Pancreas (tissue), 10 donors: ENCODE results near the gene KIF5A. TPM values are rescaled to one million over a fixed set of nuclear protein-coding genes. Genes with fewer than 3 reads are reported as not detected.

Experiments used
- ATAC-seq, 4 donors: fragments of 200-7000 bp; cut with Tn5 transposase; one replicate each; pipeline versions ENCODE4 v1.8.0 to v1.9.1; 2020; ENCODE audit warnings: mild to moderate bottlenecking in 4 of 4, moderate library complexity in 4 of 4
- DNase-seq, 6 donors: peaks; one replicate each; pipeline ENCODE4 v3.0.0-alpha.2; 2020
- FAIRE-seq: peaks from 2 replicates; lab custom pipeline; 2012; peaks lifted over from hg19 to GRCh38; lab: Jason Lieb, UNC
- H3K27ac ChIP-seq, 4 donors: fragments of 200-600 bp; sonication (generic); 1 replicate in 3 of 4; 2 replicates in 1 of 4; pipeline versions ENCODE4 v1.5.0 to v1.8.0; 2020
- H3K27me3 ChIP-seq, 4 donors: fragments of 200-600 bp; one replicate each; pipeline ENCODE4 v1.8.0; 2021
- H3K36me3 ChIP-seq, 3 donors: fragments of 200-600 bp; sonication (generic) in 1 of 3; one replicate each; pipeline versions ENCODE4 v1.5.0 to v1.8.0; 2020 to 2021
- H3K4me1 ChIP-seq, 3 donors: fragments of 200-600 bp; one replicate each; pipeline ENCODE4 v1.8.0; 2021
- H3K4me3 ChIP-seq, 4 donors: fragments of 200-600 bp; sonication (generic) in 2 of 4; one replicate each; pipeline versions ENCODE4 v1.5.0 to v1.8.0; 2020 to 2021
- H3K9me3 ChIP-seq, 4 donors: fragments of 200-600 bp; one replicate each; pipeline ENCODE4 v1.8.0; 2021
- CTCF ChIP-seq, 4 donors: fragments of 200-600 bp; sonication (generic) in 3 of 4; IDR thresholded peaks; one replicate each; pipeline versions ENCODE4 v1.5.0 to v1.8.0; 2021; ENCODE audit warnings: antibody characterized with exemption in 4 of 4
- WGBS, 2 donors: extraction: QIAGEN DNeasy Blood & Tissue Kit; methylation state at CpG; one replicate each; pipeline ENCODE4 v1.1.7; 2013; 5-methylcytosine and 5-hydroxymethylcytosine counted together
- intact Hi-C, 3 donors: fragments of 100-400 bp; cut with DNase I; formaldehyde crosslinking; loops; one replicate each; pipeline versions ENCODE4 v1.11.1 to v1.14.2; 2022
- polyA plus RNA-seq, 2 donors: library from polyadenylated mRNA; stranded (reverse); fragments of 200-250 nt; gene quantifications; one replicate each; pipeline ENCODE4 v1.2.3, GENCODE V29; 2013
- total RNA-seq, 6 donors: library from RNA; stranded (reverse); fragmentation: NEBNext Ultra II Directional in 4 of 6; extraction: Animal tissue kit (Norgen Biotek cat#: 25700) in 4 of 6; gene quantifications; one replicate each; pipeline versions ENCODE4 v1.2.1 to v1.2.4, GENCODE V29; 2021 to 2023
- donor health status: healthy with polysubstance abuse.
- donor health status: DM: no; HTN: no; CAD: no; lungs with moderate emphysema.
- donor health status: DM: no; HTN: no; CAD: no.
- donor health status: control.
- donor health status: control.
- donor health status: Bipolar disorder and iron deficiency.
- donor health status: DM: yes; HTN: yes; CAD: no.
- donor health status: DM: no; HTN: no; CAD: no.
- donor health status: DM: no; HTN: no; CAD: no.
- donor health status: DM: yes; HTN: yes; CAD: no.

Gene KIF5A
- total and polyA plus RNA-seq, 8 donors: 0.25 to 2.9 (median 0.68) TPM

- no peak for DNase-seq
- intact Hi-C loops: no loop called here
- FAIRE-seq: no peak
- Histone ChIP-seq H3K9me3 (no peaks in the 10 kb centered on the region), H3K27ac (no peak overlapping the region), H3K27me3 (no peaks in the 10 kb centered on the region), H3K4me3 (no peak overlapping the region), H3K4me1 (peaks cover 9 to 14% (median 10%) of the 10 kb centered on the region in 3 donors), H3K36me3 (peaks cover 6 to 50% (median 24%) of the 10 kb centered on the region in 3 donors)
- no peak for ATAC-seq
- 70 to 82% methylated on average over 5 of the region's 5 CpGs for WGBS, 2 donors
- no peak for TF ChIP-seq CTCF (IDR thresholded peaks at IDR 0.05)
Measured at GRCh38 chr12:57527184-57527583, 22.7 kb upstream of the KIF5A start.

- H3K27me3 ChIP-seq: no peaks in the 10 kb centered on the region
- intact Hi-C loops: no loop called here
- H3K4me1 ChIP-seq: peaks cover 9 to 14% (median 10%) of the 10 kb centered on the region in 3 donors
- H3K4me3 ChIP-seq: no peak overlapping the region
- TF ChIP-seq CTCF (IDR thresholded peaks at IDR 0.05): no peak
- 84 to 86% methylated on average over 12 of the region's 12 CpGs for WGBS, 2 donors
- peaks cover 6 to 60% (median 25%) of the 10 kb centered on the region in 3 donors for H3K36me3 ChIP-seq
- no peak overlapping the region for H3K27ac ChIP-seq
- ATAC-seq (no peak), FAIRE-seq (no peak), DNase-seq (peak in 1 of 6 donors; percentile 62)
- no peaks in the 10 kb centered on the region for H3K9me3 ChIP-seq
Measured at GRCh38 chr12:57528176-57528575, 21.7 kb upstream of the KIF5A start.

- no peak overlapping the region for H3K27ac ChIP-seq
- no peak for ATAC-seq
Measured at GRCh38 chr12:57528831-57529555, 20.9 kb upstream of the KIF5A start.

GRCh38 chr12:57529831-57530230 is 20.0 kb upstream of the KIF5A start:
- peaks cover 6 to 76% (median 36%) of the 10 kb centered on the region in 3 donors for H3K36me3 ChIP-seq
- intact Hi-C loops: no loop called here
- DNase-seq (no peak), ATAC-seq (no peak), FAIRE-seq (no peak)
- H3K4me1 ChIP-seq: no peaks in the 10 kb centered on the region
- no peak overlapping the region for H3K4me3 ChIP-seq
- no peak for TF ChIP-seq CTCF (IDR thresholded peaks at IDR 0.05)
- 75 to 78% methylated on average over 6 of the region's 6 CpGs for WGBS, 2 donors
- no peaks in the 10 kb centered on the region for H3K27me3 ChIP-seq
- H3K9me3 ChIP-seq: no peaks in the 10 kb centered on the region
- H3K27ac ChIP-seq: no peak overlapping the region

More at GRCh38 chr12:57528831-57529555, 20.9 kb upstream of the KIF5A start:
- FAIRE-seq (no peak), DNase-seq (no peak)
- Histone ChIP-seq H3K27me3 (no peaks in the 10 kb centered on the region), H3K36me3 (peaks cover 6 to 68% (median 28%) of the 10 kb centered on the region in 3 donors), H3K4me3 (no peak overlapping the region), H3K9me3 (no peaks in the 10 kb centered on the region), H3K4me1 (peaks cover 3 to 8% (median 5%) of the 10 kb centered on the region in 3 donors)
- WGBS, 2 donors: 69 to 73% methylated on average over 10 of the region's 10 CpGs
- intact Hi-C loops: no loop called here
- TF ChIP-seq CTCF (IDR thresholded peaks at IDR 0.05): no peak
